ENCODE results near the gene ASB18.
A peak's percentile ranks its signal among the peaks of the same experiment; 100 is the strongest.

- peak; percentile 72 for TF ChIP-seq CTCF (IDR thresholded peaks at IDR 0.05; ENCODE audit: low read length)
- no peak for TF ChIP-seq EZH2 (IDR thresholded peaks at IDR 0.05; ENCODE audit: borderline replicate concordance, low read length)
These were observed 83.3 kb downstream of the ASB18 start for GRCh38 chr2:236180831-236181453.

Data from OCI-LY1 (cell line).